Endometrial microvascular endothelial cells (primary cell): ENCODE data around the gene PDZD2. TPM values are rescaled to one million over a fixed set of nuclear protein-coding genes. Genes with fewer than 3 reads are reported as not detected.
"Not testable (repeated sequence)": the region's sequence is repeated elsewhere in the genome, so short reads cannot be mapped to it uniquely, and the experiment has no call there.

Source experiments
- in situ Hi-C: cut with HindIII; loops from 2 replicates; pipeline ENCODE4 v1.10.0; 2017; ENCODE audit warnings: low sequenced_read_pairs, low pct_unique_long_range_greater_than_20kb; ENCODE audit errors: inconsistent ontology term
- total RNA-seq: library from RNA; depleted of rRNA; stranded (reverse); fragments of >200 nt; gene quantifications from one replicate; pipeline ENCODE4 v1.2.3, GENCODE V29; 2015; ENCODE audit errors: inconsistent ontology term

The PDZD2 gene
- total RNA-seq, 1 donor from 2014 or later = 5.4 TPM

GRCh38 chr5:32001284-32001683, 362.4 kb downstream of the PDZD2 start:
- in situ Hi-C loops = no loop called here

GRCh38 chr5:32001707-32002106, 362.8 kb downstream of the PDZD2 start:
- in situ Hi-C loops = no loop called here

- in situ Hi-C loops = no loop called here
These were observed 363.8 kb downstream of the PDZD2 start for GRCh38 chr5:32002755-32003154.

- in situ Hi-C loops = no loop called here
These were observed 365.1 kb downstream of the PDZD2 start for GRCh38 chr5:32003981-32004380.

GRCh38 chr5:32004404-32004803, 365.5 kb downstream of the PDZD2 start:
- in situ Hi-C loops = no loop called here

- in situ Hi-C loops = no loop called here
These were observed 369.8 kb downstream of the PDZD2 start for GRCh38 chr5:32008746-32009145.

- in situ Hi-C loops = no loop called here
These were observed 374.7 kb downstream of the PDZD2 start for GRCh38 chr5:32013658-32014057.

- in situ Hi-C loops = no loop called here
These were observed 375.3 kb downstream of the PDZD2 start for GRCh38 chr5:32014096-32014745.

GRCh38 chr5:32015262-32015661, 376.3 kb downstream of the PDZD2 start:
- in situ Hi-C loops = not testable (repeated sequence)

- in situ Hi-C loops = no loop called here
These were observed 378.9 kb downstream of the PDZD2 start for GRCh38 chr5:32017692-32018367.

GRCh38 chr5:32018476-32019436, 379.8 kb downstream of the PDZD2 start:
- in situ Hi-C loops = no loop called here

- in situ Hi-C loops = no loop called here
These were observed 381.3 kb downstream of the PDZD2 start for GRCh38 chr5:32020271-32020670.

GRCh38 chr5:32020946-32021345, 382.0 kb downstream of the PDZD2 start:
- in situ Hi-C loops = no loop called here

GRCh38 chr5:32021771-32022170, 382.8 kb downstream of the PDZD2 start:
- in situ Hi-C loops = no loop called here

- in situ Hi-C loops = no loop called here
These were observed 383.7 kb downstream of the PDZD2 start for GRCh38 chr5:32022638-32023037.

GRCh38 chr5:32023816-32024215, 384.9 kb downstream of the PDZD2 start:
- in situ Hi-C loops = no loop called here

GRCh38 chr5:32024751-32025150, 385.8 kb downstream of the PDZD2 start:
- in situ Hi-C loops = no loop called here

GRCh38 chr5:32027093-32027716, 388.3 kb downstream of the PDZD2 start:
- in situ Hi-C loops = no loop called here
